GM18868 (cell line): ENCODE measurements around the gene KIFC3.
"Not testable (repeated sequence)": the region's sequence is repeated elsewhere in the genome, so short reads cannot be mapped to it uniquely, and the experiment has no call there.

Experiments
- ATAC-seq: cut with Tn5 transposase; IDR thresholded peaks from one replicate; pipeline ENCODE4 v1.9.1; 2021; ENCODE audit warnings: mild to moderate bottlenecking, moderate library complexity; ENCODE audit not compliant: unreplicated experiment

Gene KIFC3, protein sequence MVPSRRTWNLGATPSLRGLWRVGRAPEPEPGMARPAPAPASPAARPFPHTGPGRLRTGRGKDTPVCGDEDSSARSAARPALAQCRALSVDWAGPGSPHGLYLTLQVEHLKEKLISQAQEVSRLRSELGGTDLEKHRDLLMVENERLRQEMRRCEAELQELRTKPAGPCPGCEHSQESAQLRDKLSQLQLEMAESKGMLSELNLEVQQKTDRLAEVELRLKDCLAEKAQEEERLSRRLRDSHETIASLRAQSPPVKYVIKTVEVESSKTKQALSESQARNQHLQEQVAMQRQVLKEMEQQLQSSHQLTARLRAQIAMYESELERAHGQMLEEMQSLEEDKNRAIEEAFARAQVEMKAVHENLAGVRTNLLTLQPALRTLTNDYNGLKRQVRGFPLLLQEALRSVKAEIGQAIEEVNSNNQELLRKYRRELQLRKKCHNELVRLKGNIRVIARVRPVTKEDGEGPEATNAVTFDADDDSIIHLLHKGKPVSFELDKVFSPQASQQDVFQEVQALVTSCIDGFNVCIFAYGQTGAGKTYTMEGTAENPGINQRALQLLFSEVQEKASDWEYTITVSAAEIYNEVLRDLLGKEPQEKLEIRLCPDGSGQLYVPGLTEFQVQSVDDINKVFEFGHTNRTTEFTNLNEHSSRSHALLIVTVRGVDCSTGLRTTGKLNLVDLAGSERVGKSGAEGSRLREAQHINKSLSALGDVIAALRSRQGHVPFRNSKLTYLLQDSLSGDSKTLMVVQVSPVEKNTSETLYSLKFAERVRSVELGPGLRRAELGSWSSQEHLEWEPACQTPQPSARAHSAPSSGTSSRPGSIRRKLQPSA

DNA sequence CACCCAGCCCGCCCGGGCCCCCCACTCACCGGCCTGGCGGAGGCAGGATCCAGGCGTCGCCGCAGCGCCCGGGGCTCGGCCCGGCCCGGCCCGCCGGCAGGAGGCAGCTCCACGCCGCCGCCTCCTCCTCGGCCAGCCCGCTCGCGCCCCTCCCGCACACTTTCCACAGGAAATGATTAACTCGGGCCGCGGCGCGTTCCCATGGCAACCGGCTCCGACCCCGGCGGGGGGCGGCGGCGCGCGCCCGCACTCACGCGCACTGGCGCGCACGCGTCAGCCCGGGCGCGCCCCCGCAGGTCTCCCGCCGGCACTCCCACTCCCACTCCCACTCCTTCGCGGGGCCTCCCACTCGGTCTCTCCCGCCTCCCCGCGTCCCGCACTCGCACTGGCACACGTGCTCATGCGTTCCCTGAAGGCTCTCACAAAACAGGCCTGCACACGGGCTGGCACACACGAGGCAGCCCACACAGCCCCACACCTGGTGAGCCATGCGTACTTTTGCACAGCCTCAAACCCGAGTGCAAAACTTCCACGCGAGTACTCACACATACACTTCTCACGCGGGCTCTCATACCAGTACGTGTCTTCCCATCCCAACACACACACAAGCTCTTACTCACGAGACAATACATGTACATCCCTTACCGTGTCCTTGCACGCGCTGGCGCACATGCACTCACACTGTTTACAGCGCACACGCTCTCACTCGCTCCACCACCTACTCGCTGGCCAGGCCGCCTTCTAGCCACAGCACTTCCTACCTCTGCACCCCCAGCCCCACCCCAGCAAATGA is at the start of gene KIFC3:
Gene KIFC3, minus strand, starts transcription at position 151 of the 793 bp plus-strand sequence. CDS start 4,248 bp downstream, outside the sequence.
- peak; percentile 54 for ATAC-seq

- ATAC-seq, result no peak
These were observed 45.9 kb upstream of the KIFC3 start for GRCh38 chr16:57848181-57848580.

- ATAC-seq, result not testable (repeated sequence)
These were observed 44.6 kb upstream of the KIFC3 start for GRCh38 chr16:57846931-57847330.

DNA sequence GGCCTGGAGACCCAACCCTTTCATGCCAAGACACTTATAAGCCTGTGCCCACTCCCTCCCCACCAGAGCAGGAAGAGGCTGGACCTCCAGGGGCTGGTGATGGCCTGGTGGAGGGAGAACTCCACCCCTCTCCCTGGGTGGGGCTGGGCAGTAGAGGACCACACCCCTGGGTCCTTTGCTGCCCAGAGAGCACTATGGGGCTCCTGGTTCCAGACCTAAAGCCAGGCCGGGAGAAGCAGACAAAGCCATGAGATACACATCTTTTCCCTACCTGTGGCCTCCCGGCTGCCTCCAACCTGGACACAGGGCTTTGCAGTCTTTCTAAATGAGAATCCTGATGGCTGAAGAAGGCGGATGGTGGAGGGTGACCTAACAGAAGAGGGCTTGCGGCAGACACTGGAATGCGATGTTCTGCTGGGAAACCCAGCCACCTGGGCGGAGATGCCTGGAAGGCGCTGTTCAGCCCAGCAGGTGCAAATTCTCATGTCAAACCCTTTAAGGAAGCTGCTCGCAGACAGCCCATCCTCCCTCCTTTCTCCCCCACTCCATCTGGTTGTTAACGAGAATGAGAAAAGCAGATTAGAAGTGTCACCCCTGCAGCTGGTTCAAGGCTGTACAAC is 43.9 kb upstream of the KIFC3 start:
- no peak for ATAC-seq

DNA sequence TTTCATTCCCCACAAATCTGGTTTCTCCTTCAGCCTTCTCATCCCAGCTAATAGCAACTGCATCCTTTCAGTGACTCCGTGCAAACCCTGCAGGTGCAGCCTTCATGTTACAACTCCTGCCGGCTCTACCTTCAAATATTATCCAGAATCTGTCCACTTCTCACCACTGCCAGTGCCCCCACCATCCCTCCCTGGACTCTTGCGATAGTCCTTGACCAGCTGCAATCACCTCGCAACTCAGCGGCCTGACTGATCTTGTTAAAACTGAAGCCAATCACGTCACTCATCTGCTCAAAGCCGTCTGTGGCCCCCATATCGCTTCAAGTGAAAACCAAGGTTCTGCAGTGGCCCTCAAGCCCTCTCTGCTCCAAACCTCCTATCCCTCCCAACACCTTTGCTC is 42.8 kb upstream of the KIFC3 start:
- ATAC-seq, result no peak

DNA sequence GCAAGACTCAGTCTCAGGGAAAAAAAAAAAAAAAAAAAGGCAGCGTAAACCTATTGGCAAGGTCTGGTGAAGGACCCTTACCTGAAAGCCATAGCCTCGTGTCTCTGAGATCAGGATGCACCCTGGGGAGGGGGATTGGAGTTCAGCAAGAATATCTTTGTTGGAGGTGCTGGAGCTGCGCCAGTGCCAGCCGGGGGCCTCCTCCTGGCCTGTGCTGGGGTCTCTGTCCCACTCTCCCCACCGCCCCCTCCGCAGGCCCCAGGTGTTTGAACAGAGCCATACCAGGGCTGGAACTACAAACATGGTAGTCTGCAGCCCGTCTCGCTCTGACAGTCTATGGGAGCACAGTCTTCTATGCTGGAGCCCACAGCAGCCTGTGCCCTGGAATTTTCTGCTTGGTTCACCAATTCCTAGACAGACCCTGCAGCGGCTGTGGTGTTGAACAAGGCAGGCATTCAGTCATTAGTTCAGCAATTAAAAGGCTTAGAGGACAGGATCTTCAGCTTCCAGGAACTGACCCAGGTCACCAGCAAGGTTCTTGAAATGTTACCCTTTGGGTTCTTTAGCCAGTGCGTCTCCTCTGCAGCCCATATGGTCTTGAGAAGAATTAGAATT is 42.2 kb upstream of the KIFC3 start:
- ATAC-seq, result no peak

- no peak for ATAC-seq
These were observed 41.1 kb upstream of the KIFC3 start for GRCh38 chr16:57843400-57843799.

GRCh38 chr16:57842601-57843000 is 40.3 kb upstream of the KIFC3 start:
- no peak for ATAC-seq

DNA sequence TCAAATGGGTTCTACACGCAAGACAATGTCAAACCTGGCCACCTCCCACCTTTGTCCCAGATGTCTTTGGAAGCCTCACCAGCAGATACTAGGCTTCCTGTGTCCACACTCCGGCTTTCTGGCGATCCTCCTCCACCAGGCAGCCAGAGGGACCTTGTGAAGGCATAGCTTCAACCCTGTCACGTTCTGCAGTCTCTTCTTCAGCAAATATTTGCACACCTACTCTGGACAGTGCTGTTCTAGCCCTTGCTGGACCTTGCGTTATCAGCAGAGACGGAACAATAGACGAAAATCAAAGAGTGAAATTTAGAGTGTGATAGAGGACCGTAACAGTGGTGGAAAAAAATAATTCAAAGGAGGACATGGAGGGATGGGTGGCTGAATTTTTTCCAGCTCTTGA is 38.5 kb upstream of the KIFC3 start:
- ATAC-seq, result no peak

- ATAC-seq, result no peak
These were observed 35.9 kb upstream of the KIFC3 start for GRCh38 chr16:57838161-57838560.

DNA sequence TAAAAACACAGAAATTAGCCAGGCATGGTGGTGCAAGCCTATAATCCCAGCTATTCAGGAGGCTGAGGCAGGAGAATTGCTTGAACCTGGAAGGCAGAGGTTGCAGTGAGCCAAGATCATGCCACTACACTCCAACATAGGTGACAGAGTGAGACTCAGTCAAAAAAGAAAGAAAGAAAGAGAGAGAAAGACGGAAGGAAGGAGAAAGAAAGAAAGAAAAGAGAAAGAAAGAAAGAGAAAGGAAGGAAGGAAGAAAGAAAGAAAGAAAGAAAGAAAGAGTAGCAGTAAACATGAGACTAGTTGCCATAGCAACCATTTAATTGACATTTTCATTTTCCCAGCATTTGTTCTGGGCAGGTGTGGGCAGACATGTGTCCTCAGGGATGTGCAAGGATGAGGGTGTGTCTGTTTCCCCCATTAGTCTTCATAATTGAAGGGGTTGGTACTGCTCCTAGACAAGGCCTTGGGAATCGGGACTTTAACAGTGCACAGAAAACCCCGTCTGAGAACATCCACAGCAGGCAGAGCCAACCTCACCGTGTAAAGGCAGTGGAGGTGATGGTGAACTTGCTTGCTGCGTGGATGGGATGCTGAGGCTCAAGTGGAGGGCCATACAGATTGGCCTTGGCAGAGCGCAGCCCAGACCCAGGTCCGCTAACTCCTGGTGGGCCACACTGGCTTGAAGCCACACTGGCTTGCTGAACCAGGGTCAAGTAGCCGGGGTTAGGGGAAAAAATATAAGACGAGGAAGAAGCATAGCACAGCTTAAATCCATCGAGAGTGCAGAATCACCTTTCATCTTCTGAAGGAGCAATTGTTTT is 35.2 kb upstream of the KIFC3 start:
- ATAC-seq, result no peak

- ATAC-seq, result not testable (repeated sequence)
These were observed 33.1 kb upstream of the KIFC3 start for GRCh38 chr16:57835439-57835838.

DNA sequence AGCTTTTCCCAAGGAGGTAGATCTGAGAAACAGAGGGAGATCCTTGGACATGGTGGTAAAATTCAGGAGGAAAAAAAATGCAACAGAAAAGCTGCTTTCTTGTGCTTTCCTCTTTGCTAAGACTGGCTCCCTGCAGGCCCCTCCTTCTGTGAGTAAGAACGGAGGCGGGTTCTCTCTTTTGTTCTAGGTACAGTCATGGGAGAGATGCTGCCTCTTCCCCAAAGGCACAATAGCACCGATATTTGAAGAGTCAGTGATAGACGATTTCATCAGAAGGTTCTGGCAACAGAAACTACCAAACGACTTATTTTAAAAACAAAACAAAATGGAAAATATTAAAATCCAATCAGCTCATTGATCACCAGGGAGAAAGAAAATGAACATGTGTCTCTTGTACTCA is 32.6 kb upstream of the KIFC3 start:
- ATAC-seq, result no peak

DNA sequence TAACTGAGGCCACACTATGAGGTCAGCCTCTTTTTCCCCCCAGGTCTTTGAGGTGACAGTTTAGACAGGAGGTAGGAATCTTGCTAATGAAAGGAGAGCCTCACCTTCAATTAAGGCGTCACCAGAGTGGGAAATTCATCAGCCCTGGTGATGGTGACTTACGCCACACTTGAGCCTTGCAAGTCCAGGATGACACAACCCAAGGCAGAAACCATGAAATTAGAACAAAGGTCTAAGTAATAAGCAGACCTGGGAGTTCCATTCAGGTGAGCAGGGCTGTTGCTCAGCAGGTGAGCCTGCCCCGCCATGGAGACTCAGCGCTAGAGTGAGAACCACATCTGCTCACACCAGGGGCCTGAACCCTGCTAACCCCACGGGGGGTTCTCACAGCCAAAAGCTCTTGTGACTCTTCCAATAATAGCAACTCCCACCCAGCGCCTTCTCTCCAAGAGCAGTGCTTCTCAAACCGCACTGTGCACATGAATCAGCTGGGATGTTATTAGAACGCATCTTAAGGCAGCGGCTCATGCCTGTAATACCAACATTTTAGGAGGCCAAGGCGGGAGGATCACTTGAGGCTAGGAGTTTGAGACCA is 28.7 kb upstream of the KIFC3 start:
- ATAC-seq, result no peak

- no peak for ATAC-seq
These were observed 27.7 kb upstream of the KIFC3 start for GRCh38 chr16:57829969-57830360.

- ATAC-seq, result no peak
These were observed 26.2 kb upstream of the KIFC3 start for GRCh38 chr16:57828272-57829161.

DNA sequence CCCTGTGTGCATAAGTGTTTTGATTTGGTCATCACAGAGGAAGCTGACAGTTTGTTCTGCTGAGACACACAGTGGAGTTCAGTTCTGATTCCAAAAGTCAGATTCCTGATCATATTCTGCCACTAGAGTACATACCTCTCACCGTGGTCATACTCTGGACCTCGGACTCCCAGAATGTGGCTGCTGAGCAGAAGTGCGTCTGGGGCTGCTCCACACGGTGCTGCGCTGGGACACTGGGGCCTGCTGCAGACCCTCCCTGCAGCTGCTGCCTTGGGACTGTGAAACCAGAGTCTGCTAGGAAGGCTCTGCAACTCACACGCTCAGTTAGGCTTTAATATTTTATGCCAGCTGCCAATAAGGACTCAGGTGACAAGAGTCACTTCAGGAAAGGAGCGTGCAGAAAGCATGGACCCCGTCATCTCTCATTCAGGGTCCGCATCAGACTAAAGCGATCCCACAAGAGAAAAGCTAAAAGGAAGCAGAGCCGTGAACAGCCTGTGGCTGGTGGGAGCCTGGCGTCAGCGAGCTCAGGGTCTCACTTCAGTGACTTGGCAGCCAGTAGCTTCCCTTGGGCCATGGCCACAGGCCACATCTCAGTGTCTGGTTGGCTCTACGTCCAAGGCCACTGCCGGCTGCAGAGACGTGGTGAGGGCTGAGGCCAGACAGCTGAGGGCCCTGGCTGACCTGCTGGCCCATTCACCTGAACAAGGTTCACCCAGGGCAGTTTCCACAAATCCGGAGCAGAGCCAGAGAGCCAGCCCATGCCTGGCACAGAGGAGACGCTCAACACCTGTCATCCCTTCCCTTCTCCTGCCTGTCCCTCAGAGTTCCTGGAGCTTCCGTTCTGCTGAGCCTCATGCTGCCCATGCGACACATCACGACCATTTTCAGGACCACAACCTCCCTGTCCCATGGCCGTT is 24.7 kb upstream of the KIFC3 start:
- ATAC-seq, result no peak
